A549 (cell line): Measurements from ENCODE around the gene NUAK2.

Experiments
- CEBPB ChIP-seq, 2 experiments: fragments of >200 bp in 1 of 2; sonication (Bioruptor Twin) in 1 of 2; formaldehyde crosslinking in 1 of 2; IDR thresholded peaks; 2 replicates each; pipeline ENCODE4 v1.6.1; 2012 to 2016
- EP300 ChIP-seq, 2 experiments: fragments of >200 bp; sonication (Bioruptor Twin); formaldehyde crosslinking; IDR thresholded peaks; 2 replicates in 1 of 2; 3 replicates in 1 of 2; pipeline ENCODE4 v1.6.1; 2016 to 2017
- JUN ChIP-seq, 2 experiments: fragments of >200 bp; sonication (Bioruptor Twin); formaldehyde crosslinking; IDR thresholded peaks; 2 replicates in 1 of 2; 3 replicates in 1 of 2; pipeline ENCODE4 v1.6.1; 2016 to 2017
- KDM1A ChIP-seq: fragments of 200-600 bp; sonication (generic); IDR thresholded peaks from 2 replicates; pipeline ENCODE4 v1.6.1; 2016; ENCODE audit warnings: low read depth, mild to moderate bottlenecking
- MAFK ChIP-seq: fragments of 450-650 bp; IDR thresholded peaks from 2 replicates; pipeline ENCODE4 v1.6.1; 2014; ENCODE audit not compliant: partially characterized antibody
- MAZ ChIP-seq: fragments of 150-350 bp; IDR thresholded peaks from 2 replicates; pipeline ENCODE4 v1.6.1; 2014; ENCODE audit warnings: antibody characterized with exemption, low read depth, low read length, borderline replicate concordance
- NR3C1 ChIP-seq: fragments of >200 bp; sonication (Bioruptor Twin); formaldehyde crosslinking; IDR thresholded peaks from 3 replicates; pipeline ENCODE4 v1.6.1; 2017
- POLR2A ChIP-seq: IDR thresholded peaks from 2 replicates; pipeline ENCODE4 v1.6.1; 2012; ENCODE audit warnings: mild to moderate bottlenecking, low read length
- POLR2AphosphoS2 ChIP-seq: conservative IDR thresholded peaks from 2 replicates; pipeline ENCODE4 v1.6.1; 2012; ENCODE audit warnings: low read length, improper control_type of control experiment, inconsistent platforms
- RAD21 ChIP-seq, 2 experiments: fragments of >200 bp in 1 of 2; sonication (Bioruptor Twin) in 1 of 2; formaldehyde crosslinking in 1 of 2; IDR thresholded peaks in 1 of 2; conservative IDR thresholded peaks in 1 of 2; 2 replicates in 1 of 2; 3 replicates in 1 of 2; pipeline ENCODE4 v1.6.1; 2012 to 2018; ENCODE audit warnings: inconsistent platforms in 1 of 2
- RCOR1 ChIP-seq: fragments of 150-350 bp; IDR thresholded peaks from 2 replicates; pipeline ENCODE4 v1.6.1; 2014; ENCODE audit warnings: antibody characterized with exemption, low read length, low read depth
- SMC3 ChIP-seq: fragments of >200 bp; sonication (Bioruptor Twin); formaldehyde crosslinking; IDR thresholded peaks from 3 replicates; pipeline ENCODE4 v1.6.1; 2018; ENCODE audit warnings: inconsistent platforms
- TF ChIP-seq, protein P1 (sequence below): fragments of >200 bp; sonication (Bioruptor Twin); formaldehyde crosslinking; IDR thresholded peaks from 3 replicates; pipeline ENCODE4 v1.5.1; 2016
- TF ChIP-seq, protein P2 (sequence below): fragments of 150-350 bp; IDR thresholded peaks from 2 replicates; pipeline ENCODE4 v1.6.1; 2014; ENCODE audit warnings: low read depth, mild to moderate bottlenecking, low read length

DNA sequence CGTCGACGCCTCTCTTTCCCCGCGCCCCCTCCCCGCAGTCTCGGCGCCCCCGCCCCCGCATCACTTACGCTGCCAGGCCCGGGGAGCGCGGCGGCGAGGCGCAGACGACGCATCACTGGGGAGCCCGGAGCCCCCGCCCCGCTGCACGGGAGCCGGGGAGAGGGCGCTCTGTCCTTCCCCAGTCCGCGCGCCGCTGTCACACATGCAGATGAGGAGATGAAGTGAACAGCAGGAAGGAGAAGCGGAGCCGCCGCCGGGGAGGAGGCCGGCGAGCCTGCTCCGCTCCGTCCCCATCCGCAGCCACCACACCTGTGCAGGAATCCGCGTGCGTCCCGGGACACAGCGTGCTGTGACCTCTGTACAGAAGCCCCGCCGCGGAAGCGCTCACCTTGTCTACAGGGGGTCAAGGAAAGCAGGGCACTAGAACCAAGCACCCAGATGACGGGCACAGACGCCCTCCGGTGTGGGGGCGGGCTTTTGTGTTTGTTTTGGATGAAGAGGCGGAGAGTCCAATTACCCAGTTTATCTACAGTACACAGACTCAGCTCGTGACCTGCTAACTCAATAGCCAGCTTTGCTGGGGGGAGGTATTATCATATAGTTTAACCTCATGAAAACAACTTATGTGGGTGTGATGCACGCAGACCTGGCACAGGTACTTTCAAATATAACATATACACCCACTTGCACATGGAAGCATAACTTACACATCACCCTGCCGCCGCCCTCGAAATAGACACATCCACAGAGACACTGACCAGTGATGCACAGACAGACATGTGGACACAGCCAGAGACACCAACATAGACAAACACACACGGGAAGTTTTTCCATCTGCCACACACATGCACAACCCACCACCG is 22.8 kb upstream of the NUAK2 start:
- TF ChIP-seq EP300 (IDR thresholded peaks at IDR 0.05) (no peak), CEBPB (IDR thresholded peaks at IDR 0.05) (no peak), POLR2AphosphoS2 (no peak), SMC3 (no peak), KDM1A (no peak), RAD21 (conservative IDR thresholded peaks at IDR 0.05 in 1 of 2, IDR thresholded peaks at IDR 0.05 in 1 of 2) (no peak), POLR2A (no peak), RCOR1 (no peak), MAZ (no peak), MAFK (no peak), JUN (IDR thresholded peaks at IDR 0.05) (no peak), NR3C1 (no peak)
- TF ChIP-seq, protein P1, sequence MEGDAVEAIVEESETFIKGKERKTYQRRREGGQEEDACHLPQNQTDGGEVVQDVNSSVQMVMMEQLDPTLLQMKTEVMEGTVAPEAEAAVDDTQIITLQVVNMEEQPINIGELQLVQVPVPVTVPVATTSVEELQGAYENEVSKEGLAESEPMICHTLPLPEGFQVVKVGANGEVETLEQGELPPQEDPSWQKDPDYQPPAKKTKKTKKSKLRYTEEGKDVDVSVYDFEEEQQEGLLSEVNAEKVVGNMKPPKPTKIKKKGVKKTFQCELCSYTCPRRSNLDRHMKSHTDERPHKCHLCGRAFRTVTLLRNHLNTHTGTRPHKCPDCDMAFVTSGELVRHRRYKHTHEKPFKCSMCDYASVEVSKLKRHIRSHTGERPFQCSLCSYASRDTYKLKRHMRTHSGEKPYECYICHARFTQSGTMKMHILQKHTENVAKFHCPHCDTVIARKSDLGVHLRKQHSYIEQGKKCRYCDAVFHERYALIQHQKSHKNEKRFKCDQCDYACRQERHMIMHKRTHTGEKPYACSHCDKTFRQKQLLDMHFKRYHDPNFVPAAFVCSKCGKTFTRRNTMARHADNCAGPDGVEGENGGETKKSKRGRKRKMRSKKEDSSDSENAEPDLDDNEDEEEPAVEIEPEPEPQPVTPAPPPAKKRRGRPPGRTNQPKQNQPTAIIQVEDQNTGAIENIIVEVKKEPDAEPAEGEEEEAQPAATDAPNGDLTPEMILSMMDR = no peak
- TF ChIP-seq, protein P2, sequence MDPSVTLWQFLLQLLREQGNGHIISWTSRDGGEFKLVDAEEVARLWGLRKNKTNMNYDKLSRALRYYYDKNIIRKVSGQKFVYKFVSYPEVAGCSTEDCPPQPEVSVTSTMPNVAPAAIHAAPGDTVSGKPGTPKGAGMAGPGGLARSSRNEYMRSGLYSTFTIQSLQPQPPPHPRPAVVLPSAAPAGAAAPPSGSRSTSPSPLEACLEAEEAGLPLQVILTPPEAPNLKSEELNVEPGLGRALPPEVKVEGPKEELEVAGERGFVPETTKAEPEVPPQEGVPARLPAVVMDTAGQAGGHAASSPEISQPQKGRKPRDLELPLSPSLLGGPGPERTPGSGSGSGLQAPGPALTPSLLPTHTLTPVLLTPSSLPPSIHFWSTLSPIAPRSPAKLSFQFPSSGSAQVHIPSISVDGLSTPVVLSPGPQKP = no peak
